Endothelial cell of umbilical vein (primary cell): ENCODE measurements around the gene MAGEH1. TPM values are rescaled to one million over a fixed set of nuclear protein-coding genes. Genes with fewer than 3 reads are reported as not detected.
A peak's percentile ranks its signal among the peaks of the same experiment; 100 is the strongest.

Source experiments
- BruUV-seq: library from RNA; stranded (reverse); fragments of 400-500 nt; replicated peaks from 2 replicates; lab custom pipeline; 2021; lab: Mats Ljungman, UMichigan
- CTCF ChIA-PET: fragments of 300-600, 350-600 bp; sonication (Branson Sonifier 250); formaldehyde crosslinking; loops from one replicate; lab custom pipeline; 2021; ENCODE audit warnings: antibody characterized with exemption, inconsistent platforms; lab: Charles Lee
- POLR2A ChIA-PET: fragments of 300-600, 350-600 bp; sonication (Branson Sonifier 250); formaldehyde crosslinking; loops from one replicate; lab custom pipeline; 2021; ENCODE audit warnings: antibody characterized with exemption, inconsistent platforms; lab: Charles Lee
- DNase-seq: peaks from one replicate; pipeline ENCODE4 v3.0.0-alpha.2; 2011; ENCODE audit warnings: low read depth, low spot score
- FAIRE-seq: peaks from 2 replicates; lab custom pipeline; 2011; peaks lifted over from hg19 to GRCh38; lab: Jason Lieb, UNC
- H2AFZ ChIP-seq: 2 replicates; pipeline ENCODE4 v1.6.0; 2012; ENCODE audit warnings: low read depth, low read length, control low read depth, inconsistent platforms
- H3K27ac ChIP-seq: 2 replicates; pipeline ENCODE4 v1.5.1; 2011; ENCODE audit warnings: low read depth, mild to moderate bottlenecking, control low read depth, low read length, moderate library complexity; ENCODE audit not compliant: insufficient read depth
- H3K27me3 ChIP-seq, 2 experiments: 2 replicates each; pipeline versions ENCODE4 v1.6.0 to v1.6.1; 2011; ENCODE audit warnings: low read length in 2 of 2, mixed read lengths in 1 of 2; ENCODE audit not compliant: control insufficient read depth in 2 of 2, insufficient read depth in 2 of 2
- H3K36me3 ChIP-seq, 2 experiments: 2 replicates in 1 of 2; 3 replicates in 1 of 2; pipeline ENCODE4 v1.5.1; 2011; ENCODE audit warnings: low read length in 2 of 2, mild to moderate bottlenecking in 1 of 2, moderate library complexity in 1 of 2; ENCODE audit not compliant: control insufficient read depth in 2 of 2, insufficient read depth in 2 of 2; ENCODE audit errors: extremely low read depth in 1 of 2
- H3K4me1 ChIP-seq: 3 replicates; pipeline ENCODE4 v1.5.1; 2011; ENCODE audit warnings: mild to moderate bottlenecking, low read length; ENCODE audit not compliant: control insufficient read depth, insufficient read depth; ENCODE audit errors: extremely low read depth
- H3K4me2 ChIP-seq: 2 replicates; pipeline ENCODE4 v1.6.1; 2011; ENCODE audit warnings: low read length, control low read depth, mixed read lengths; ENCODE audit not compliant: insufficient read depth
- H3K4me3 ChIP-seq, 3 experiments: fragments of 200-600 bp in 1 of 3; sonication (generic), shearing (Covaris generic) in 1 of 3; replicated peaks in 1 of 3; 2 replicates each; pipeline ENCODE4 v1.5.1; 2011 to 2016; ENCODE audit warnings: control low read depth in 3 of 3, low read length in 3 of 3, mild to moderate bottlenecking in 2 of 3, inconsistent platforms in 1 of 3, low read depth in 1 of 3, moderate library complexity in 1 of 3; ENCODE audit not compliant: insufficient read depth in 1 of 3
- H3K79me2 ChIP-seq: 2 replicates; pipeline ENCODE4 v1.6.0; 2012; ENCODE audit warnings: low read length, inconsistent platforms; ENCODE audit not compliant: control insufficient read depth, insufficient read depth
- H3K9ac ChIP-seq: replicated peaks from 2 replicates; pipeline ENCODE3; 2011; ENCODE audit warnings: low read length, control low read depth; ENCODE audit not compliant: insufficient read depth; ENCODE audit errors: extremely low read depth
- H3K9me1 ChIP-seq: replicated peaks from 3 replicates; pipeline ENCODE4 v1.6.0; 2011; ENCODE audit warnings: mild to moderate bottlenecking, low read length; ENCODE audit not compliant: control insufficient read depth, insufficient read depth; ENCODE audit errors: extremely low read depth
- H3K9me3 ChIP-seq: replicated peaks from 2 replicates; pipeline ENCODE4 v1.5.1; 2012; ENCODE audit warnings: low read length, inconsistent platforms; ENCODE audit not compliant: control insufficient read depth, insufficient read depth
- H4K20me1 ChIP-seq: replicated peaks from 2 replicates; pipeline ENCODE3; 2011; ENCODE audit warnings: mild to moderate bottlenecking, low read length; ENCODE audit not compliant: control insufficient read depth, insufficient read depth; ENCODE audit errors: extremely low read depth
- CTCF ChIP-seq, 2 donors: IDR thresholded peaks; 1 replicate in 1 of 2; 2 replicates in 1 of 2; pipeline ENCODE4 v1.5.1; 2011; ENCODE audit warnings: low read length in 2 of 2, mild to moderate bottlenecking in 2 of 2, moderate library complexity in 2 of 2, control low read depth in 1 of 2, inconsistent platforms in 1 of 2, low read depth in 1 of 2; ENCODE audit not compliant: insufficient read depth in 1 of 2; ENCODE audit errors: extremely low read depth in 1 of 2
- EZH2 ChIP-seq: IDR thresholded peaks from 2 replicates; pipeline ENCODE4 v1.6.1; 2012; ENCODE audit warnings: borderline replicate concordance, low read depth, mild to moderate bottlenecking, moderate library complexity, low read length, inconsistent platforms; ENCODE audit not compliant: severe bottlenecking
- FOS ChIP-seq: IDR thresholded peaks from 2 replicates; pipeline ENCODE4 v1.6.1; 2011; ENCODE audit warnings: mild to moderate bottlenecking, low read length, moderate library complexity, borderline replicate concordance; ENCODE audit not compliant: insufficient read depth
- GATA2 ChIP-seq: IDR thresholded peaks from 2 replicates; pipeline ENCODE4 v1.7.0; 2011; ENCODE audit warnings: low read depth, mild to moderate bottlenecking, moderate library complexity, mixed read lengths, low read length; ENCODE audit not compliant: insufficient read length, insufficient read depth
- JUN ChIP-seq: IDR thresholded peaks from 2 replicates; pipeline ENCODE4 v1.6.1; 2011; ENCODE audit warnings: borderline replicate concordance, low read depth; ENCODE audit not compliant: insufficient read length, insufficient read depth
- MAX ChIP-seq: IDR thresholded peaks from 2 replicates; pipeline ENCODE4 v1.6.1; 2011; ENCODE audit not compliant: insufficient read depth, insufficient read length
- MYC ChIP-seq: IDR thresholded peaks from one replicate; pipeline ENCODE4 v1.6.1; 2011; ENCODE audit warnings: mild to moderate bottlenecking, low read depth, low read length
- POLR2A ChIP-seq: IDR thresholded peaks from 2 replicates; pipeline ENCODE4 v1.6.1; 2012; ENCODE audit warnings: low read depth, mild to moderate bottlenecking, control low read depth, low read length
- POLR2AphosphoS5 ChIP-seq: IDR thresholded peaks from 2 replicates; pipeline ENCODE4 v1.6.1; 2012; ENCODE audit warnings: low read depth, mild to moderate bottlenecking, control low read depth, low read length, moderate library complexity; ENCODE audit not compliant: insufficient read depth
- dilution Hi-C: fragments of 300-500 bp; cut with MboI; formaldehyde crosslinking; loops from one replicate; pipeline ENCODE4 v1.15.0; 2019; ENCODE audit warnings: low sequenced_read_pairs; ENCODE audit not compliant: extremely low pct_ligation_motif_present
- intact Hi-C: fragments of 100-400 bp; cut with micrococcal nuclease; formaldehyde crosslinking; loops from one replicate; pipeline ENCODE4 v1.10.0; 2022
- polyA plus RNA-seq, 4 experiments: library from polyadenylated mRNA; depleted of rRNA in 3 of 4; stranded (reverse) in 3 of 4; unstranded in 1 of 4; fragments of >200 nt; gene quantifications; 2 replicates each; pipeline versions ENCODE4 v1.2.1 to v1.2.3, GENCODE V29; 2011 to 2012; ENCODE audit warnings: missing spikeins in 1 of 4
- total RNA-seq: library from RNA; stranded (reverse); gene quantifications from 2 replicates; pipeline ENCODE4 v1.2.3, GENCODE V29; 2021

The MAGEH1 gene
- total and polyA plus RNA-seq, 2 donors (not counting 3 experiments of a cell fraction or from before 2014, with no cell fraction given), result 15.1 to 32.2 TPM

DNA sequence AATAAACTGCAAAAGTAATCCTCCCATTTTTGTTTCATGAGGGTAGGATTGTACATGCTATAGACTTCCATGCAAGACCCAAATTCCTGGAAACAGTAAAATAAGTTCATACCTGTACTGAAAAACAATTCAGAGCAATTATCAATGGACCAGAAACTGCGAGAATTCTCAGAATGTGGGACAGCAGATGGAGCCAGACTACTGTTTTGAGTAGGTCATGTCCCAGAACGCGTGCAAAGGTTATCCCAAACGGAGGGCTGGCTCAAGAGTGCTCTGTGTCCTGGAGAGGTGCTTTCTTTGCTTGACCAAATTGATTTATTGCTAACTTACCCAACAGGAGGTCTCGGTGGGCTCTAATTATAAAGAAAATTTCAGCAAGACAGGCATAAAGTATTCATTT is 1.7 kb upstream of the MAGEH1 start:
- Histone ChIP-seq H2AFZ (no peak overlapping the region), H3K27ac (no peak overlapping the region), H3K4me3 (no peak overlapping the region), H3K4me1 (peaks cover 5% of the 10 kb centered on the region), H3K9me1 (no peaks in the 10 kb centered on the region), H3K27me3 (no peaks in the 10 kb centered on the region), H4K20me1 (no peaks in the 10 kb centered on the region), H3K4me2 (no peak overlapping the region), H3K36me3 (no peaks in the 10 kb centered on the region), H3K9me3 (no peaks in the 10 kb centered on the region), H3K9ac (no peak overlapping the region), H3K79me2 (no peaks in the 10 kb centered on the region)
- intact Hi-C loops (no loop called here), dilution Hi-C loops (no loop called here)
- no peak for FAIRE-seq
- ChIA-PET CTCF (no interaction called here), POLR2A (no interaction called here)
- DNase-seq, result peak; percentile 4
- no TSS peak for BruUV-seq
- no peak for TF ChIP-seq POLR2A
- no peak for TF ChIP-seq CTCF (IDR thresholded peaks at IDR 0.05; ENCODE audit: extremely low read depth in 1 of 2, insufficient read depth in 1 of 2, low read depth in 1 of 2, low read length in 2 of 2)
- TF ChIP-seq GATA2, result no peak
- no peak for TF ChIP-seq MAX
- TF ChIP-seq MYC, result no peak
- TF ChIP-seq JUN, result no peak
- TF ChIP-seq EZH2, result no peak
- TF ChIP-seq POLR2AphosphoS5, result no peak
- TF ChIP-seq FOS, result no peak
